Measurements from ENCODE around the gene CTR9. TPM values are rescaled to one million over a fixed set of nuclear protein-coding genes. Genes with fewer than 3 reads are reported as not detected.

CTR9 gene
- total RNA-seq, 4 donors from 2014 or later = 20.3 to 28.7 (median 22.7) TPM

GRCh38 chr11:10829139-10829538 lies 78.1 kb downstream of the CTR9 start:
- TF ChIP-seq CTCF (IDR thresholded peaks at IDR 0.05; ENCODE audit: low read depth) = no peak

Small RNA genes lying within 50 kb of the gene (small RNA-seq; reads per million reads assigned to genes)
- 0.49 reads per million for gene RF00019
- not detected for gene SNORD97

Other genes starting within 250 kb of the CTR9 start
- 10 to 100 TPM; 39.0 to 68.3 (median 59.7) TPM for gene RNF141, start 210.1 kb upstream of the CTR9 start, total RNA-seq
- 100 to 1,000 TPM; 110 to 428 (median 207) TPM for gene LYVE1, start 182.6 kb upstream of the CTR9 start, total RNA-seq
- gene IRAG1, start 57.5 kb upstream of the CTR9 start, total RNA-seq = 10 to 100 TPM in 2 of 4 donors, 1 to 10 TPM in 2; 5.5 to 18.3 (median 10.5) TPM
- gene EIF4G2, start 57.7 kb downstream of the CTR9 start, total RNA-seq = 100 to 1,000 TPM; 316 to 656 (median 355) TPM
- 10 to 100 TPM; 24.9 to 34.9 (median 30.5) TPM for gene ZBED5, start 106.8 kb downstream of the CTR9 start, total RNA-seq